GM19035 (cell line): Measurements from ENCODE around the gene NFX1.
"Not testable (repeated sequence)": the region's sequence is repeated elsewhere in the genome, so short reads cannot be mapped to it uniquely, and the experiment has no call there.

Experiments used
- ATAC-seq: cut with Tn5 transposase; IDR thresholded peaks from one replicate; pipeline ENCODE4 v1.9.1; 2021; ENCODE audit not compliant: unreplicated experiment

Gene NFX1

GRCh38 chr9:33385979-33386640 lies 95.8 kb downstream of the NFX1 start:
- ATAC-seq = not testable (repeated sequence)

GRCh38 chr9:33386641-33386996 lies 96.3 kb downstream of the NFX1 start:
- ATAC-seq = not testable (repeated sequence)

- ATAC-seq = not testable (repeated sequence)
These were observed 96.7 kb downstream of the NFX1 start for GRCh38 chr9:33386998-33387397.

GRCh38 chr9:33388110-33388994 lies 98.0 kb downstream of the NFX1 start:
- no peak for ATAC-seq

- not testable (repeated sequence) for ATAC-seq
These were observed 100.9 kb downstream of the NFX1 start for GRCh38 chr9:33391111-33391771.

GRCh38 chr9:33392591-33393021 lies 102.3 kb downstream of the NFX1 start:
- ATAC-seq = not testable (repeated sequence)

GRCh38 chr9:33393581-33393980 lies 103.3 kb downstream of the NFX1 start:
- no peak for ATAC-seq

GRCh38 chr9:33393986-33394385 lies 103.7 kb downstream of the NFX1 start:
- not testable (repeated sequence) for ATAC-seq

- ATAC-seq = not testable (repeated sequence)
These were observed 105.0 kb downstream of the NFX1 start for GRCh38 chr9:33395159-33395879.

GRCh38 chr9:33397801-33398200 lies 107.5 kb downstream of the NFX1 start:
- ATAC-seq = not testable (repeated sequence)

- ATAC-seq = not testable (repeated sequence)
These were observed 108.7 kb downstream of the NFX1 start for GRCh38 chr9:33399047-33399446.

- not testable (repeated sequence) for ATAC-seq
These were observed 111.5 kb downstream of the NFX1 start for GRCh38 chr9:33401809-33402208.

GRCh38 chr9:33402371-33402770 lies 112.1 kb downstream of the NFX1 start, which contains the start of gene AQP7:
Gene AQP7, minus strand, starts transcription at chr9:33402568. Its CDS starts 1,306 bp downstream, at chr9:33401262.
- not testable (repeated sequence) for ATAC-seq

GRCh38 chr9:33403941-33404787 lies 113.8 kb downstream of the NFX1 start:
- no peak for ATAC-seq

- no peak for ATAC-seq
These were observed 114.6 kb downstream of the NFX1 start for GRCh38 chr9:33404788-33405362.

- no peak for ATAC-seq
These were observed 116.7 kb downstream of the NFX1 start for GRCh38 chr9:33407061-33407460.

- ATAC-seq = no peak
These were observed 117.8 kb downstream of the NFX1 start for GRCh38 chr9:33408087-33408486.

- ATAC-seq = no peak
These were observed 124.0 kb downstream of the NFX1 start for GRCh38 chr9:33414268-33414667.

- ATAC-seq = no peak
These were observed 124.7 kb downstream of the NFX1 start for GRCh38 chr9:33414889-33415500.
